Ovary (tissue), 3 donors: ENCODE data around the gene TPD52L1.

Experiments
- CTCF ChIP-seq, 3 donors: fragments of 450-650 bp in 2 of 3; fragments of 200-600 bp in 1 of 3; IDR thresholded peaks; one replicate each; pipeline versions ENCODE4 v1.5.1 to v1.8.0; 2016 to 2022; ENCODE audit warnings: antibody characterized with exemption in 3 of 3, mild to moderate bottlenecking in 1 of 3
- EP300 ChIP-seq: sonication (generic); formaldehyde crosslinking; IDR thresholded peaks from one replicate; pipeline ENCODE4 v1.6.1; 2017; ENCODE audit warnings: antibody characterized with exemption
- POLR2A ChIP-seq: fragments of 450-650 bp; IDR thresholded peaks from one replicate; pipeline ENCODE4 v1.6.1; 2017; ENCODE audit warnings: antibody characterized with exemption, mild to moderate bottlenecking, moderate library complexity
- donor health status: DM: no; HTN: no; CAD: no.

GRCh38 chr6:125258651-125259353, 105.2 kb downstream of the TPD52L1 start:
- TF ChIP-seq CTCF (IDR thresholded peaks at IDR 0.05) (no peak), EP300 (no peak), POLR2A (no peak)
